AG20443 (cell line): ENCODE data around the gene ERP44.
"Not testable (repeated sequence)": the region's sequence is repeated elsewhere in the genome, so short reads cannot be mapped to it uniquely, and the experiment has no call there.

Source experiments
- DNase-seq: peaks from one replicate; pipeline ENCODE4 v3.0.0; 2012; ENCODE audit warnings: low spot score, mixed read lengths

The ERP44 gene

GRCh38 chr9:100011062-100011681, 87.6 kb downstream of the ERP44 start:
- DNase-seq, result peak; percentile 34

GRCh38 chr9:99999797-100000196, 99.0 kb downstream of the ERP44 start:
- DNase-seq, result no peak

- DNase-seq, result no peak
These were observed 99.9 kb downstream of the ERP44 start for GRCh38 chr9:99998866-99999265.

- DNase-seq, result no peak
These were observed 100.5 kb downstream of the ERP44 start for GRCh38 chr9:99998266-99998665.

GRCh38 chr9:99990508-99990907, 108.3 kb downstream of the ERP44 start:
- not testable (repeated sequence) for DNase-seq

GRCh38 chr9:99986642-99987041, 112.2 kb downstream of the ERP44 start:
- no peak for DNase-seq

GRCh38 chr9:99980598-99980997, 118.2 kb downstream of the ERP44 start:
- DNase-seq, result no peak

- DNase-seq, result no peak
These were observed 120.6 kb downstream of the ERP44 start for GRCh38 chr9:99978221-99978620.

GRCh38 chr9:99977033-99977792, 121.6 kb downstream of the ERP44 start:
- DNase-seq, result no peak

- no peak for DNase-seq
These were observed 125.3 kb downstream of the ERP44 start for GRCh38 chr9:99973455-99973854.

- DNase-seq, result no peak
These were observed 127.4 kb downstream of the ERP44 start for GRCh38 chr9:99971410-99971809.

- DNase-seq, result no peak
These were observed 128.3 kb downstream of the ERP44 start for GRCh38 chr9:99970481-99970880.

- no peak for DNase-seq
These were observed 131.3 kb downstream of the ERP44 start for GRCh38 chr9:99967457-99967856.

GRCh38 chr9:99966716-99967115, 132.1 kb downstream of the ERP44 start:
- DNase-seq, result no peak

GRCh38 chr9:99966001-99966400, 132.8 kb downstream of the ERP44 start:
- DNase-seq, result no peak

GRCh38 chr9:99964336-99964735, 134.5 kb downstream of the ERP44 start:
- DNase-seq, result no peak

- no peak for DNase-seq
These were observed 136.0 kb downstream of the ERP44 start for GRCh38 chr9:99962680-99963261.

- DNase-seq, result no peak
These were observed 143.2 kb downstream of the ERP44 start for GRCh38 chr9:99955606-99956005.

- DNase-seq, result no peak
These were observed 144.0 kb downstream of the ERP44 start for GRCh38 chr9:99954819-99955218.

GRCh38 chr9:99953861-99954507, 144.8 kb downstream of the ERP44 start:
- no peak for DNase-seq

- no peak for DNase-seq
These were observed 149.9 kb downstream of the ERP44 start for GRCh38 chr9:99948896-99949295.

- no peak for DNase-seq
These were observed 150.3 kb downstream of the ERP44 start for GRCh38 chr9:99948482-99948881.

GRCh38 chr9:99947395-99947794, 151.4 kb downstream of the ERP44 start:
- DNase-seq, result no peak
